Renal cortical epithelial cell (primary cell): ENCODE results near the gene IDH2. TPM values are rescaled to one million over a fixed set of nuclear protein-coding genes. Genes with fewer than 3 reads are reported as not detected.
"Not testable (repeated sequence)": the region's sequence is repeated elsewhere in the genome, so short reads cannot be mapped to it uniquely, and the experiment has no call there.

Source experiments
- DNase-seq: peaks from one replicate; pipeline ENCODE4 v3.0.0-alpha.2; 2011; ENCODE audit warnings: low read depth
- total RNA-seq: library from RNA; depleted of rRNA; stranded (reverse); fragments of >200 nt; gene quantifications from 2 replicates; pipeline ENCODE4 v1.2.3, GENCODE V29; 2014

The IDH2 gene
- total RNA-seq, 1 donor from 2014 or later = 174 TPM

DNA sequence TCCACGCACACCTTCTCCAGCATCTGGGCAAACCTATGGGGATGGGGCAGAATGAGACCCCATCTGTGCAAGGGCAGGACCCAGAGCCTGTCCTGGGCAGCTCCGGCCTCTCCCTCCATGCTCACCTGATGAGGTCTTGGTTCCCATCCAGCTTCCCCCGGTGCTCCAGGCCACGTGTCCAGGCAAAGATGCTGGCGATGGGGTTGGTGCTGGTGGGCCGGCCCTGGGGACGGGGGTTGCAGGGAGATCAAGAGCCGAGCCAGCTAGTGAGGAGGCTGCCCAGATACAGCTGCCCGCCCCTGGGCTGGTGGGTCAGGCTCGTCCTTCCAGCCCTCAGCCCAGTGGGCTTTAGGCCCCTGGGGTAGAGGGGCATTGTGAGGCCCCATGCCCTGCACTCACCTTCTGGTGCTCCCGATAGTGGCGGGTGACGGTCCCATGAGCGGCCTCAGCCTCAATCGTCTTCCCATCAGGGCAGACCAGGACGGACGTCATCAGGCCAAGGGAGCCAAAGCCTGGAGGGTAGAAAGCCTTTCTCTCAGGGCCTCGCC lies 17.3 kb downstream of the IDH2 start:
- no peak for DNase-seq

- no peak for DNase-seq
Observed at GRCh38 chr15:90083954-90084607, 18.2 kb downstream of the IDH2 start.

DNA sequence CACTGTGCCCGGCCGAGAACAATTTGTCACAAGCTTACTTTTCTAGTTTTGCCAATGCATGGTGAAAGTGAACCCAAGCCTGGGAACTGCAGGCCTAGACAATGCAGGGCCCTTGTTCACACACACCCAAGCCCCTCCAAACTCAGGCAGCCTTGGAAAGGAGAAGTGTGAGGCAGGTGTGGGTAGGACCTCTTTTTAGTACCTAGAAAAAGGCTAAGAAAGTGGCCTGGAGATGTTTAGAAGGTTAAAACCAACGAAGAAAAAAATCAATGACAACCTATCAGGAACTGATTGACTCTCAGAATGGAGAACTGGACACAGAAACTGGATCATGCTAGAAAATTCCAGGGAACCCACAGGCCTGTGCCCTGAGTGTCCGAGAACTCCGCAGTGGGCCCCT lies 18.8 kb downstream of the IDH2 start:
- no peak for DNase-seq

DNA sequence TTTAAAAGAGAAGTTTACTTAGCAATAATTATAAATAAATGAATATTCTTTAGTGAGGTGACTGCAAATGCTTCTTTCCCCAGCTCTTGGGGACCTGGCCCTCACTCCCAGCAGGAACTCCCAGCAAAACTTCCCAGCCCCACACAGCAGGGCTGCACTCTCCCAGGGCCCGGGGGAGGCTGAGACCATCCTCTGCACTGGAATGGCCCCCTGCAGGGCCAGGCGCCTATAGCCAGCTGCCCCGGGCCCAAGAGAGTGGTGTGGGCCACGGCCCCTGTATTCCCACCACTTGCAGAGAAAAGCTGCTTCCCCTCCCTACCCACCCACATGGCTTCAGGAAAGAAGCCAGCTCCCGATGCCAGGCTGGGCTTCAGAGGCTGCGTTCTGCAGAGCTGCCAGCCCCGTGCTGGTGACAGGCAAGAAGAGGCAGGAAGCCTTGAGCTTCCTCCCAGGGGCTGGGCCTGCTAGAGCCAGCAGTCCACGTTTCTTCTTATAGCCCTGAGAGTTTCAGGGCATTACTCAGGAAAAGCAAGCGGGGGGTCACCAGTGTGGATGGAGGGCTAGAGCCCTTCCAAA lies 20.0 kb downstream of the IDH2 start:
- no peak for DNase-seq

DNA sequence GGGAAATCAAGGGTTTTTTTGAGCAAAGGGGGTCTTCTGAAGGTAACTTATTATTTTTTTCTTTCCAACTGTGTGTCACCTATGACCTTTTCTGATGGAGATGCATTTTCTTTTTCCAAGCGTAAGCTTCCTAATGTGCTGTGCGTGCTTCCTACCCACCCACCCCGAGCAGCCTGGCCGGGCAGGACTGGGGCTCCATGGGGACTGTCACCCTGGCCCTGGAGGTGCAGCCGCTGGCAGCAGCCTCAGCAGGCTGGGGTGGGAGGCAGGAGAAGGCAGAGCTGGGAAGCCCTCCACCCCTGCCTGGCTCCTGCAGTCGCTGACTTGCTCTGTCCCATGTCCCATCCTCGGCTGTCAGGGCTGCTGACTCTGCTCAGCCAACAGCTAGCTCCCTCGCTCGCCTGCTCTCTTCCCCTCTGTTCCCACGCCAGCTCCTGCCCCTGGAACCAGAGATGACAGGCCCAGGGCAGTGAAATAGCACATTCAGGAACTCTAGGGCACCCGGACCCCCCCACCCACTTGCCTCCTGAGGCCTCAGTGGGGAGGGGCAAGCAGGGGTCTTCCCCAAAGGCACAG lies 21.4 kb downstream of the IDH2 start:
- DNase-seq = no peak

GRCh38 chr15:90080458-90080755 lies 21.9 kb downstream of the IDH2 start:
- DNase-seq = no peak

GRCh38 chr15:90079619-90080457 lies 22.4 kb downstream of the IDH2 start:
- no peak for DNase-seq

DNA sequence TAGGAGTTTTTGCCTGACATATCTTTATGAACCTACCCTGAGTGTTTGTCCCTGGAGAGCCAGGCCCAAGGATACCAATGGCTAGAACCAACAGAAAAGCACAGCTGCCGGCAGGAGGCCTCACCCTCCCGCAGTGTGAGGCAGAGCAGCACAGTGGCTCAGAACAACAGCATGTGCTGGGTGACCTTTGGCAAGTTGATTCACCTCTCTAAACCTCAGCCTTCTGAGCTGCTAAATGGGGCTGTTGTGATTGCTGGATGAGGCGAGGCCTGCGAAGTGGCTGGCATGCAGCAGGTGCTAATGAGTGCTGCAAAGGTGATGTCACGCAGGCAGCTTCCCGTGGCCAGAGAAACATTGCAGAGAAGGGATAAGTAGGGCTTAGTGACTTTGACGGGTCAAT lies 23.3 kb downstream of the IDH2 start:
- DNase-seq = no peak

GRCh38 chr15:90076716-90077115 lies 25.6 kb downstream of the IDH2 start:
- no peak for DNase-seq

- DNase-seq = peak; percentile 70
Observed at GRCh38 chr15:90075420-90076289, 26.6 kb downstream of the IDH2 start.

GRCh38 chr15:90074916-90075315 lies 27.4 kb downstream of the IDH2 start:
- no peak for DNase-seq

- DNase-seq = no peak
Observed at GRCh38 chr15:90074023-90074422, 28.2 kb downstream of the IDH2 start.

GRCh38 chr15:90072978-90073640 lies 29.2 kb downstream of the IDH2 start:
- DNase-seq = no peak

DNA sequence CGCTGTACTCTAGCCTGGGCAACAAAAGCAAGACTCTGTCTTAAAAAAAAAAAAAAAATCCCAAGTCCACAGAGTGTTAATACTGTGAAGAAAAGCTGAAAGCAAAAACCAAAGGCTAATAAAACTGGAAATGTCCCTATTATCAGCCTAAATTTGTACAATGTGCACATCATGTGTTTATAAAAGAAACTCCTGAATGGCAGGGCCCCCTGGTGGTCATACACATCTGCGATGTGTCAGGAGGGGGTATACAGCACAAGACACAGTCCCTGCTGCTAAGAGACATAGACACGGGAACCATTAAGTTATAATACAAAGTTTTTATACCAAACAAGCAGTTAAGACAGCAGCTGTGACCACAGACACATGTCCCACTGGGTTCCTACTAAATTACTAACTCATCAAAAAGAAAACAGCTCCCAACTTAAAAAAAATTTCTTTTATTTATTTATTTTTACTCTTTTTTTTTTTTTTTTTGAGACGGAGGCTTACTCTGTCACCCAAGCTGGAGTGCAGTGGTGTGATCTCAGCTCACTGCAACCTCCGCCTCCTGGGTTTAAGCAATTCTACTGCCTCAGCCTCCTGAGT lies 31.0 kb downstream of the IDH2 start:
- DNase-seq = peak; percentile 64

- not testable (repeated sequence) for DNase-seq
Observed at GRCh38 chr15:90070623-90071022, 31.6 kb downstream of the IDH2 start.

DNA sequence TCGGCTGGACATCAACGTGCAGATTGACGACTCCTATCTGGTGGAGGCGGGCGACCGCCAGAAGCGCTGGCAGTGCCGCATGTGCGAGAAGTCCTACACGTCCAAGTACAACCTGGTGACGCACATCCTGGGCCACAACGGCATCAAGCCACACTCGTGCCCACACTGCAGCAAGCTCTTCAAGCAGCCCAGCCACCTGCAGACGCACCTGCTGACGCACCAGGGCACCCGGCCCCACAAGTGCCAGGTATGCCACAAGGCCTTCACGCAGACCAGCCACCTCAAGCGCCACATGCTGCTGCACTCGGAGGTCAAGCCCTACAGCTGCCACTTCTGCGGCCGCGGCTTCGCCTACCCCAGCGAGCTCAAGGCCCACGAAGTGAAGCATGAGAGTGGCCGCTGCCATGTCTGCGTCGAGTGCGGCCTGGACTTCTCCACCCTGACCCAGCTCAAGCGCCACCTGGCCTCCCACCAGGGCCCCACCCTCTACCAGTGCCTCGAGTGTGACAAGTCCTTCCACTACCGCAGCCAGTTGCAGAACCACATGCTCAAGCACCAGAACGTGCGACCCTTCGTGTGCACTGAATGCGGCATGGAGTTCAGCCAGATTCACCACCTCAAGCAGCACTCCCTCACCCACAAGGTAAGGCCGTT lies 34.2 kb downstream of the IDH2 start:
- no peak for DNase-seq

GRCh38 chr15:90067181-90067952 lies 34.9 kb downstream of the IDH2 start:
- DNase-seq = no peak

- no peak for DNase-seq
Observed at GRCh38 chr15:90065682-90066049, 36.6 kb downstream of the IDH2 start.

- no peak for DNase-seq
Observed at GRCh38 chr15:90064911-90065681, 37.2 kb downstream of the IDH2 start.
